CD4-positive, alpha-beta T cell treated with Interleukin-21 for 1 hour (primary cell): ENCODE data around the gene ADAMTS16.

Experiments used
- DNase-seq: peaks from one replicate; pipeline ENCODE4 v3.0.0-alpha.2; 2020

The ADAMTS16 gene

GRCh38 chr5:5317976-5318375, 177.8 kb downstream of the ADAMTS16 start:
- no peak for DNase-seq

- no peak for DNase-seq
These were observed 178.5 kb downstream of the ADAMTS16 start for GRCh38 chr5:5318426-5319190.

DNA sequence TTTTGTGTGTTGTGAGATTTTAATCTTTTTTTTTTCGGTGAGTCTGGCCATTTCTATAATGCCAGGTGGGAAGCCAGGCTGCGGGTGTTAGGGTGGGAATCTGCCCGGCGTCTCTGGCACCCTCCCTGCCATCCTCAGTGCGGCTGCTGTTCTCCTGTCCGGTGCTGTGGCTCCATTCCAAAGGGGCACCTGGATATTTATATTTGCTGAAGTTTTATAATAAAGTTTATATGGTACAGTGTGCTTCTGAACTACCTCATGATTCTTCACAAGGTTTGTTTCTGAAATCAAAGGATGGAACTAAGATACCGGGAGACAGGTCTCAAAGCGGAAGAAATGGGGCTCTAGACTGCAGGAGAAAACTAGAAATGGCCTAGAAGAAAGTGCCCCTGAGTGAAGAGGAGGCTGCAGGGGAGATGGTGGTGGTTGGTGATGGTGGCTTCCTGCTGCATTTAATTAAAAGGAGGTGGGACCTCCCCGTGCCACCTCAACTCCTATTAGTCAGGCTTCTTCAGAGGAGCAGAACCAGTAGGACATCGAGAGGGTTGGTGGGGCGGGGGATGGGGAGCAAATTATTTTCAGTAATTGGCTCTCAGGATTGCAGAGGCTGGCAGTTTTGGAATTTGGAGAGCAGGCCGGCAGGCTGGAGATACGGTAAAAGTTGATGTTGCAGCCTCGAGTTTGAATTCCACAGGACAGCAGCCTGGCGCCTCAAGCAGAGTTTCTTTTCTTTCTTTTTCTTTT, 180.1 kb downstream of the ADAMTS16 start:
- no peak for DNase-seq

DNA sequence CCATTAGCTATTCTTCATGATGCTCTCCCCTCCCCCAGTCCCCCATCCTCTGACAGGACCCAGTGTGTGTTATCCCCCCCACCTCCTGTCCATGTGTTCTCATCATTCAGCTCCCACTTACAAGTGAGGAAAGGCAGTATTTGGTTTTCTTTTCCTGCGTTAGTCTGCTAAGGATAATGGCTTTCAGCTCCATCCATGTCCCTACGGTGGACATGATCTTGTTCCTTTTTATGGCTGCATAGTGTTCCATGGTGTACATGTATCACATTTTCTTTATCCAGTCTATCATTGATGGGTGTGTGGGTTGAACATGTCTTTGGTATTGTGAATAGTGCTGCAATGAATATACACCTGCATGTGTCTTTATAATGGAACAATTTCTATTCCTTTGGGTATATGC, 181.0 kb downstream of the ADAMTS16 start:
- no peak for DNase-seq

- no peak for DNase-seq
These were observed 183.4 kb downstream of the ADAMTS16 start for GRCh38 chr5:5323551-5323950.

GRCh38 chr5:5326115-5326758, 186.1 kb downstream of the ADAMTS16 start:
- no peak for DNase-seq

DNA sequence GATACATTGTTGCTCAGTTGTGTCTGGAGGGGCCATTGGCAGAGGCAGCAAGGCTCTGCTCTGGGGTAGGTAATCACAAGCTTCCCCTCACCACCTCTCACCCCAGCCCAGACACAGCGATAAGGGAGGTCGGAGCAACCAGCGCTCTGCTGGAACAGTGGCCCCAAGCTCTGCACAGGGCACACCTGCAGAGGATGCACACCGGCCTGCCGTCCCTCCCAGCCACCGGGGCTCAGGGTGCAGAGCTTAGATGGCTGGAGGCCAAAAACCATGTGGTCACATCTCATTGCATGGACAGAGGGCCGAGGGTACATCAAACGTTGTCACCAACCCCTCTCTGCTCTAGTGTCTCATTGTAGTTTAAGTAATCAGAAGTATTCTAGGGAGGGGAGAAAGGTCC, 187.0 kb downstream of the ADAMTS16 start:
- DNase-seq: no peak

DNA sequence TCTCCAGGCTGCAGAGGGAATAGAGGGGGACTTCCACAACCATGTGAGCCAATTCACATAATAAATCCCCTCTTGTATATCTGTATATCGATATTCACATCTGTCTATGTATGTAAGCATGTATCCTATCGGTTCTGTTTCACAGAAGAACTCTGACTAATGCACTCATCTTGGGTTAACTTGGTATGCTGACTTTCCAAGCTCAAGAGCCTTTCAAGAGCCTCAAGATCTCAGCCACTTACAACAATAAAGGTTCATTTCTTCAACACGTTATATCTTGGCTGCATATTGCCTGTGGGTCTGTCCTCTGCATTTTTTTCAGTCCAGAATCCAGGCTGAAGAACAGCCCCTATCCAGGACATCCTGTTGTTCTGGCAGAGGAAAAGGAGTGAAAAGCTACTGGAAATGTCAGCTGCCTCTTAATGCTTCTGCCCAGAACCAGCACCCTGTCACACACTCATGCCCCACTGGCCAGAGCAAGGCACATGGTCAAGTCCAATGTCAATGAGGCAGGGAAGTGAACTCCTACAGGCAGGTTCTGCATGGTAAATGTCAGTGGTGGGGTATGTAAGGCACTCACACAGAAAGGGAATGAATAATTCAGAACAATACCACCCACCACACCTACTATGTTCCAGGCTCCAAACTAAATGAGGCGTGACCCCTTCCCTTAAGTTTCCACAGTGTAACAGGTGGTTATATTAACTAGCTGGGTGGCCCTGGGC, 190.8 kb downstream of the ADAMTS16 start:
- DNase-seq: no peak

DNA sequence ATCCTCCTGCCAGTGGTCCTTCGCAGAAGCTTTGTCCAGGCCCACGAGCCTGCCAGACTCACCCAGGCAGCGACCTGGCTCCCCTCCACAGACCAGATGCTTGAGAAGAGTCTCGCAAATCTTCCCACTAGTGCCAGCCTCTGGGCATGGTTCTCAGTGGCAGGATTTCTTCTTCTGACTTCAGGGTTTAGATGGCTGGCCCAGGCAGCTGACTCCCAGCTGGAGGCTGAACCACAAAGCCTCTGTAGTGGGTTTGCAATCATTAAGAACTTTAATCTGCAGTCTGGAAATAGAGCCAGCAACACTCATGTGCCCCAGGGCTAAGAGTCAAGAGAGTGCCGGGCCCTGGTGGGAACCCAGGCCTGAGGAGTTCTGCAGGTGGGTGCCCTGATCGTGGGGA, 191.7 kb downstream of the ADAMTS16 start:
- DNase-seq: no peak

DNA sequence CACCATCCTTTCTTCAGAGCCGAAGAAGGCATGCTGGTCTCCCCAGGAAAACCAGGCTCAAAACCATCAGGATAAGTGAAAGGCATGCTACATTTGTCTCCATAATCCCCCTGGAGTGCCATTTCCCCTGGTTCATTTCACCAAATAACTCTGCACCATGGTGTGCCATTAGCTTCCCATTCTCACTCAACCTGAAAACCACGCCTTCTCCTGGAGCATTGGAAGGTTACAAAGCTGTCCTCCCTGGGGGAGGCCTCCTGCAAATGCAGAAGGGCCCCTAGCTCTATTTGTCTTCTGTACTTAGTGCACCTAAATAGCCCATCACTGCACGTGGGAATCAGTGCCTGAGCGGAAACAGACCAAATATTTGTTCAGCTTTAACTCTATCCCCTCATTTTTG, 192.2 kb downstream of the ADAMTS16 start:
- DNase-seq: no peak

DNA sequence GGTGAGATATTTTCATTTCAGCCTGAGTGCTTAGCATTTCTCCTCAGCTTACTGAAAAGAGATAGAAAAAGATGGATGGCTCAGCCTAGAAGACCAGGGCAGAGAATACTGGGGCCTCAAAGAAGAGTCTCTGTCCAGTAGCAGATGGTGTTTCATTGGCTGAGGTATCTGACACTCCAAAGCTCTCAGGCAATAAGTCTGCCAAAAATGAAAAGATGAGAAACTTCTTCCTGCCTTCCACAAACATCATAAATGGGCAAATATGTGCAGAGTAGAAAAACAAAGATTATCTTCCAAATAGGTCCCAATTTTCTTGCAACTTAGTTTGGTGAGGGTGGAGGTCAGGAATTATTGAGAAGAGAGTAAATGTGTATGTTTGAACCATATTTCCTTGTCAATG, 195.0 kb downstream of the ADAMTS16 start:
- DNase-seq: no peak

DNA sequence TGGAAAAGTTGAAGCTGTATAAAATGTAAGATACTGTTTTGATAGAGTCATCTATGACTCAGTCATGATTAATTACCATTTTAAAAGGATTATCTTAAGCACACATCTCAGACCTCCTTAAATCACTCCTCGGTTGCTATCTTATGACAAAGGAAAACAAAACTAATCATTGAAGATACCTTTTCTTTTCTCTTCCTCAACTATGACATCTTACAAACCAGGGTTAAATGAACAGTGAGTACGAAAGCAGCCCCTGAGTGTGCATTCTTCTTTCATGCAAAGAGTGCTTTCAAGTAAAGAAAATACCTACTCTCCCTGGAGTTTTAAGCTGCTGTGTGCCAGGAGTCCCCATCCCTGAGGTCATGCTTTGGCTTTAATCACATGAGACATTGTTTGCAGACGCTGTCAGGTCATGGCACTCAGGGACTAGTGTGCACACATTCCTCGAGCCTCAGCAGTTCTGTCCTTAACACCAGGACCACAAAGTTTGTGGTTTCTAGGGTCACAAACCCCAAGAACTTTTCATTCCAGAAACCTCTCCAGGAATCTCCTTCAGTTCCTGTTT, 195.7 kb downstream of the ADAMTS16 start:
- no peak for DNase-seq

DNA sequence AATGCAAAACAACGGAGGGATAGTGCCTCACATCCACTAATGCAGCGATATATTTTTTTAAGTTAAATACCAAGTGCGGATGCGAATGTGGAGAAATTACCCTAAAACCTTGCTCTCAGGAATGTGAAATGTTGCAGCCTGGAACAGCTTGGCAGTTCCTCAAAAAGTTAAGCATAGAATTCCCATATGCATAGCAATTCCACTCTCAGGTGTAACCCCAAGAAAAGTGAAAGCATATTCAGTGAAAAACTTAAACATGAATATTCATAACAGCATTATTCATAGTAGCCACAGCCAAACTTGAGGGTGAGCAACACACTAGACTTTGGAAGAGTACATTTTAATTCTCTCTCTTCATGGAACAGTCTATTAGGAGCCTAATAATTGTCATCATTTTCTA, 199.1 kb downstream of the ADAMTS16 start:
- no peak for DNase-seq

GRCh38 chr5:5340206-5340729, 200.1 kb downstream of the ADAMTS16 start:
- no peak for DNase-seq

- DNase-seq: no peak
These were observed 201.6 kb downstream of the ADAMTS16 start for GRCh38 chr5:5341531-5342292.

DNA sequence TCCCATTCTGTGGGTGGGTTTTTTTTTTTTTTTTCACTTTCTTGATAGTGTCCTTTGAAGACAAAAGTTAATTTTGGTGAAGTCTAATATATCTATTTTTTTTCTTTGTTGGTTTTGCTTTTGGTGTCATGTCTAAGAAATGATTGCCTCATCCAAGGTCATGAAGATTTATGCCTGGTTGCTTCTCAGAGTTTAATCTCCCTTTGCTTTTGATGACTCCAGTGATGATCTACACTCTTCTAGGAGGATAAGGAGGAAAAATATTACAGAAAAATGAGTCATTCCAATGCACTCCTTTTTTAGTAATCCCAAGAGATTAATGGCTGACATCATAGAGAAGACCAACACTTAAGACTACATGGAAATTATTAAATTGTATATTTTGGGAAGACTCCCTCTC, 202.7 kb downstream of the ADAMTS16 start:
- DNase-seq: no peak

DNA sequence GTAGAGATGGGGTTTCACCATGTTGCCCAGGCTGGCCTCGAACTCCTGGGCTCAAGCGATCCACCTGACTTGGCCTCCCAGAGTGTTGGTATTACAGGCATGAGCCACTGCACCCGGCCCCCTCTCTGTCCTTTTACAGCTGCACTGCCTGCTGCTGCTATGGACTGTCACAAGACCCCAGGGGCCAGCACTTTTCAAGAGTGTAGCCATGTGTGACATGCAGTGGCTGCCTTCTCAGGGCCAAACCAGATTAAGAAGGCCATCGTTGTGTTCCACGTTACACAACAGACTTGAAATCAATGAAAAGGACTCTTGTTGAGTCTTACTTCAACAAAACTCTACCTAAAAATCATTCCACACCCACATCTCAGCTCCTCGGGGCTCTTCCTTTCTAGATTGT, 203.4 kb downstream of the ADAMTS16 start:
- DNase-seq: no peak

GRCh38 chr5:5344051-5344571, 204.0 kb downstream of the ADAMTS16 start:
- DNase-seq: no peak

- DNase-seq: no peak
These were observed 204.5 kb downstream of the ADAMTS16 start for GRCh38 chr5:5344606-5345005.

- peak; percentile 1 for DNase-seq
These were observed 207.3 kb downstream of the ADAMTS16 start for GRCh38 chr5:5347442-5347841.

DNA sequence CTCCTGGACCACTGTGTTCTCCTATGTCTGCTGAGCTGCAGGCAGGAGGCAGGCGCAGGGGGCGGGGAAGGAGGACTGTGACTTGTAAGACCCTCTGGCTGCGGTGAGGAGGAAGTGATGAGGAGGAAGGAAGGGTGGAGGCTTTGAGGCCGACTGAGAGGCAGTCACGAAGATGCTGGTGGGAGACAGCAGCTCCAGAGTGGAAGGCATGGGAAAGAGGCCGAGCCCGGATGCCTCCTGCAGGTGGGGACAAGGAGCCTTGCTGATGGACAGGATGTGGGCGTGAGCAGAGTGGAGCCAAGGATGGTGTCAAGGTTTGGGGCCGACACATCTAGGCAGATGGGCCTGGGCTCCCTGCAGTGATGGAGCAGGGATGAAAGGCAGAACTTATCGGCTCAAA, 208.0 kb downstream of the ADAMTS16 start:
- DNase-seq: no peak

DNA sequence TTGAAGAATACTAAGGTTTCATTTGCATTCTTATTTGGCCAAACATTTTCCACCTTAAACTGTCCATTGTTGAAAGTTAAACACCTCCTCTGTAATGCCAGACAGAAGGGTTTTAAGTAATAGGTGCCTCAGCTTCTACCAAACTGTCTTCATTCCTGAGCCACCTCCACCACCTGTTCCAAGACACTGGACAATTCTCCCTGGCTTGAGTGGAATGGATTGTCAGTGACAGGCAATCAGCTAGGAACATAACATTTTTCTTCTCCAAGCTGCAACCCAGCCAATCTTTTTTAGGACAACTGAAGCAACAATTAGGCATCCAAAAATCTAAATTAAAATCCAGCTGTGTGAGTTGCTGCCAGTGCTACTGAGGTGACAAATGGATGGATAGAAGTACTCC, 208.4 kb downstream of the ADAMTS16 start:
- DNase-seq: no peak
